Measurements from ENCODE around the gene FCER2. TPM values are rescaled to one million over a fixed set of nuclear protein-coding genes. Genes with fewer than 3 reads are reported as not detected.

Gene FCER2
- total and polyA plus RNA-seq, 2 of the 4 experiments (the other 2 are of a cell fraction) = not detected

DNA sequence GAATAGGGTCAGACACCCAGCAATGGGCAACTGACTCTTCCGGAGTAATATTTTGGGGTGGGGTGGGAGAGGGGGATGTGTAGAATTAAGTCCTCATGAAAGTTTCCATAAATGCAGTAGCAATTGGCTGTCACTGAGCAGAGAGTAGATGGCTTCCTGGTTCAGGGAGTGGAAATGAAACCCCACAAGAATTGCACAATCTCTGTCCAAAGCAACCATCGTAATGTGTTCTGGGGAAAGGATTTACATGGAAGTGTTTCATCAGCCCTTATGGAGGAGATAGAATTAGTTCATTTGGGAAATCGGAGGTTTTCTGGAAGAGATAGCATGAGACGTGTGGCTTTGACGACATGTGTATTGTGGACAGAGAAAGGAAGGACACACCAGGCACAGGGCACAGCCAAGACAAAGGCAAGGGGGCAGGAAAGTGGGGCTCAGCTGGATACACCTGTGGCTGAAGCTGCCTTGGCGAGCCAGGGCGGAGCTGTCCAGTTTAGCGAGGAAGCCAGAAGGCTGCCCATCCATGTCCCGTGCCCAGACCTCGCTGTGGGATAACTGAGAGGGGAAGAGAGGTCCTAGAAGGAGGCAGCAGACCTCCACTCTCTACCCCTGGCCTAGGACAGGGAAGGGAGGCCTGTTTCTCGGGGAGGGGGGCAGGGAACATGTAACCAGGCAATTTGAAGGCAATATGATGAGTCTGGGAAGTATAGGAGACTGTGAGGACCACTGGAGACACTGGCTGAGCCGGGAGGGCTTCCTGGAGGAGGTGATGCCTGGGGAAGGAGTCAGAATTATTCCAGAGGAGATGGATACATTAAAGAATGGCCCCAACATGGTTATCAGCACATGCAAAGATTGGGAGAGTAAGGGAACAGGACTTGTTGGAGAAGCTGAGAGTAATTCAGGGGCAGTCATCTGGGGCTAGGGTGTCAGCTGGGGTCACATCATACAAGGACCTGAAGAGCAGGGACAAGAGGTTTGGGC is 32.6 kb upstream of the FCER2 start:
- no peak for DNase-seq
- Histone ChIP-seq H3K23ac (ENCODE audit: low read depth, low read length) (no peak overlapping the region), H2BK5ac (ENCODE audit: low read depth, low read length, poor library complexity, severe bottlenecking) (no peak overlapping the region), H2BK20ac (ENCODE audit: low read depth, low read length) (no peak overlapping the region), H3K14ac (replicated peaks; ENCODE audit: low read depth, low read length) (no peak overlapping the region), H2AK5ac (ENCODE audit: low read depth, low read length) (no peak overlapping the region), H2BK15ac (ENCODE audit: low read depth, low read length) (no peak overlapping the region), H4K20me1 (ENCODE audit: insufficient read depth, low read length) (no peaks in the 10 kb centered on the region), H2BK120ac (ENCODE audit: low read depth, low read length) (no peak overlapping the region), H4K91ac (ENCODE audit: insufficient read depth, low read depth, low read length) (no peak overlapping the region), H3K4me2 (ENCODE audit: low read depth, low read length) (no peak overlapping the region), H3K79me1 (ENCODE audit: low read depth in 1 of 2, low read length in 2 of 2) (no peaks in the 10 kb centered on the region), H3K4ac (ENCODE audit: low read depth, low read length) (no peak overlapping the region), H4K8ac (ENCODE audit: low read depth in 2 of 2, low read length in 2 of 2) (no peak overlapping the region), H3K56ac (ENCODE audit: extremely low read depth, insufficient read depth, low read length) (no peak overlapping the region), H3K4me1 (ENCODE audit: control insufficient read depth, insufficient read depth, low read length) (no peaks in the 10 kb centered on the region), H2AFZ (replicated peaks; ENCODE audit: low read length, poor library complexity) (no peak overlapping the region), H3K9me3 (ENCODE audit: control insufficient read depth, insufficient read depth, low read length) (no peaks in the 10 kb centered on the region), H3K9ac (ENCODE audit: low read depth, low read length) (no peak overlapping the region), H2AK9ac (replicated peaks; ENCODE audit: low read depth, low read length, poor library complexity) (no peak overlapping the region), H3K9me1 (ENCODE audit: insufficient read depth, low read length) (no peaks in the 10 kb centered on the region), H3K18ac (ENCODE audit: low read depth, low read length) (no peak overlapping the region), H3K27me3 (ENCODE audit: control insufficient read depth, insufficient read depth, low read length) (peaks cover 36% of the 10 kb centered on the region), H4K5ac (ENCODE audit: low read depth, low read length) (no peak overlapping the region), H3K27ac (ENCODE audit: insufficient read depth, low read length) (no peak overlapping the region), H3K36me3 (ENCODE audit: control insufficient read depth, insufficient read depth, low read length) (no peaks in the 10 kb centered on the region), H3K4me3 (ENCODE audit: insufficient read depth, low read depth, low read length) (no peak overlapping the region)
- TF ChIP-seq CEBPB (IDR thresholded peaks at IDR 0.05; ENCODE audit: low read depth, low read length) (peak; percentile 78), POLR2A (IDR thresholded peaks at IDR 0.05; ENCODE audit: low read depth, low read length) (no peak)
- POLR2A ChIA-PET (ENCODE audit: unreplicated experiment) = no interaction called here
- CTCF ChIA-PET = no interaction called here
- intact Hi-C loops (cut with micrococcal nuclease) = no loop called here
- dilution Hi-C loops (cut with HindIII; ENCODE audit: low sequenced_read_pairs, unreplicated experiment) = no loop called here
- ATAC-seq (ENCODE audit: low read depth) = no peak
- 58% methylated on average over 5 of the region's 12 CpGs; no CpG with 5 or more reads in 1 of the 2 experiments for WGBS, 2 experiments (ENCODE audit: extremely low coverage in 2 of 2, insufficient read length in 1 of 2)
- no TSS peak for BruUV-seq (replicated peaks)
- in situ Hi-C loops (cut with MboI; ENCODE audit: low sequenced_read_pairs) = no loop called here
